Bronchial epithelial cell (primary cell): ENCODE results near the gene MRPL18. TPM values are rescaled to one million over a fixed set of nuclear protein-coding genes. Genes with fewer than 3 reads are reported as not detected.
"Not testable (repeated sequence)": the region's sequence is repeated elsewhere in the genome, so short reads cannot be mapped to it uniquely, and the experiment has no call there.

Experiments
- DNase-seq: peaks from one replicate; pipeline ENCODE4 v3.0.0-alpha.2; 2010; ENCODE audit warnings: low read depth
- FAIRE-seq: peaks from 2 replicates; lab custom pipeline; 2011; peaks lifted over from hg19 to GRCh38; lab: Jason Lieb, UNC
- H3K27me3 ChIP-seq: 2 replicates; pipeline ENCODE4 v1.5.1; 2011; ENCODE audit warnings: low read length; ENCODE audit not compliant: control insufficient read depth, insufficient read depth
- H3K36me3 ChIP-seq: 2 replicates; pipeline ENCODE4 v1.5.1; 2011; ENCODE audit warnings: low read length; ENCODE audit not compliant: control insufficient read depth, insufficient read depth
- H3K4me3 ChIP-seq: 2 replicates; pipeline ENCODE4 v1.5.1; 2011; ENCODE audit warnings: mild to moderate bottlenecking, low read depth, low read length, control low read depth
- total RNA-seq: library from RNA; depleted of rRNA; stranded (reverse); fragments of >200 nt; gene quantifications from 2 replicates; pipeline ENCODE4 v1.2.1, GENCODE V29; 2014
- TF ChIP-seq, protein P1 (sequence below): IDR thresholded peaks from 2 replicates; pipeline ENCODE4 v1.5.1; 2011; ENCODE audit warnings: mild to moderate bottlenecking, moderate library complexity, low read length, control low read depth, inconsistent platforms; ENCODE audit not compliant: insufficient read depth, severe bottlenecking

Gene MRPL18
- 59.8 and 63.8 TPM in 2 replicates for total RNA-seq

GRCh38 chr6:159790149-159790955 is at the start of gene MRPL18:
Gene MRPL18 (plus strand): TSS chr6:159790467. CDS start chr6:159790588, 121 bp downstream.
- FAIRE-seq (no peak), DNase-seq (peak; percentile 93)
- TF ChIP-seq, protein P1, sequence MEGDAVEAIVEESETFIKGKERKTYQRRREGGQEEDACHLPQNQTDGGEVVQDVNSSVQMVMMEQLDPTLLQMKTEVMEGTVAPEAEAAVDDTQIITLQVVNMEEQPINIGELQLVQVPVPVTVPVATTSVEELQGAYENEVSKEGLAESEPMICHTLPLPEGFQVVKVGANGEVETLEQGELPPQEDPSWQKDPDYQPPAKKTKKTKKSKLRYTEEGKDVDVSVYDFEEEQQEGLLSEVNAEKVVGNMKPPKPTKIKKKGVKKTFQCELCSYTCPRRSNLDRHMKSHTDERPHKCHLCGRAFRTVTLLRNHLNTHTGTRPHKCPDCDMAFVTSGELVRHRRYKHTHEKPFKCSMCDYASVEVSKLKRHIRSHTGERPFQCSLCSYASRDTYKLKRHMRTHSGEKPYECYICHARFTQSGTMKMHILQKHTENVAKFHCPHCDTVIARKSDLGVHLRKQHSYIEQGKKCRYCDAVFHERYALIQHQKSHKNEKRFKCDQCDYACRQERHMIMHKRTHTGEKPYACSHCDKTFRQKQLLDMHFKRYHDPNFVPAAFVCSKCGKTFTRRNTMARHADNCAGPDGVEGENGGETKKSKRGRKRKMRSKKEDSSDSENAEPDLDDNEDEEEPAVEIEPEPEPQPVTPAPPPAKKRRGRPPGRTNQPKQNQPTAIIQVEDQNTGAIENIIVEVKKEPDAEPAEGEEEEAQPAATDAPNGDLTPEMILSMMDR = no peak
- Histone ChIP-seq H3K36me3 (peaks cover 4% of the 10 kb centered on the region), H3K27me3 (no peaks in the 10 kb centered on the region), H3K4me3 (peak within 1 kb of the TSS; percentile 91)

DNA sequence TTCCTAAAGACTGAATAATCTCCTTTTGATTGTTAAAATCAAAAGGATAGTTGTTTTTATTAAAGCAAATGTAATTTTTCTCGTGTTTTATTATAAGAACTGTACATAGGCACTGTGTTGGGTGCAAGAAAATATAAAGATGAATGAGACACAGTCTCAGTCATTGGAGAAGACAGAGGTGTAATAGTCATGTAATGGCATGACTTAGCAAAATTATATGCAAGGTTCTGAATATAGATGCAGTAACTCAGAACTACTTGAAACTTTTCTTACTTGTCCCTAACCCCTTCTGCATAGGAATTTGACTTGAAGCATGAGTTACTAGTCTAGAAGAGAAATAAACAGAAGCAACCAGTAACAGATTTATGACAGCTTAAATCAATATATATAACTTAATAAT is 48.1 kb upstream of the MRPL18 start:
- no peak for FAIRE-seq

GRCh38 chr6:159745081-159745480 is 45.2 kb upstream of the MRPL18 start:
- DNase-seq (no peak), FAIRE-seq (no peak)
- Histone ChIP-seq H3K36me3 (peaks cover 16% of the 10 kb centered on the region), H3K27me3 (no peaks in the 10 kb centered on the region), H3K4me3 (no peak overlapping the region)
- TF ChIP-seq, protein P1 = no peak

More for the DNA sequence above, 48.1 kb upstream of the MRPL18 start:
- DNase-seq = no peak
- peaks cover 16% of the 10 kb centered on the region for H3K36me3 ChIP-seq
- TF ChIP-seq, protein P1 = no peak
- no peak overlapping the region for H3K4me3 ChIP-seq
- no peaks in the 10 kb centered on the region for H3K27me3 ChIP-seq

- DNase-seq (no peak), FAIRE-seq (no peak)
- TF ChIP-seq, protein P1 = no peak
- Histone ChIP-seq H3K4me3 (no peak overlapping the region), H3K27me3 (no peaks in the 10 kb centered on the region), H3K36me3 (peaks cover 14% of the 10 kb centered on the region)
These were observed 43.5 kb upstream of the MRPL18 start for GRCh38 chr6:159746759-159747158.

DNA sequence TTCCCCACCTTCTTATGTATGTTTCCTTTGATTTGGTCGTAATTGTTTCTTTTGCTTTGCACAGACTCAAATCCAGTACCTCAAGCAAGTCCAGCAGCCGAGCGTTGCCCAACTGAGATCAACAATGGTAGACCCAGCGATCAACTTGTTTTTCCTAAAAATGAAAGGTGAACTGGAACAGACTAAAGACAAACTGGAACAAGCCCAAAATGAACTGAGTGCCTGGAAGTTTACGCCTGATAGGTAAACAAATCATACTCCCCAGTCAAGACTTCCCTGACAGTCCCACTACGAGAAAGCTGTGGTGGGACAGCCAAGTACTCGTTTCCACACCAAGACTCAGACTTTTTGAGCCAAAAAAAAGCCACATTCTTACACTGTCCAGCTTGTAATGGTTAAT is 42.1 kb upstream of the MRPL18 start:
- not testable (repeated sequence) for H3K27me3 ChIP-seq, DNase-seq, H3K36me3 ChIP-seq, H3K4me3 ChIP-seq
- FAIRE-seq = peak; percentile 100

GRCh38 chr6:159751448-159751847 is 38.8 kb upstream of the MRPL18 start:
- no peak overlapping the region for H3K4me3 ChIP-seq
- no peaks in the 10 kb centered on the region for H3K27me3 ChIP-seq
- peaks cover 11% of the 10 kb centered on the region for H3K36me3 ChIP-seq
- no peak for FAIRE-seq
- no peak for DNase-seq
- TF ChIP-seq, protein P1 = no peak
